Tongue (tissue), 1 donor: ENCODE data around the gene MTR. TPM values are rescaled to one million over a fixed set of nuclear protein-coding genes. Genes with fewer than 3 reads are reported as not detected.

ENCODE experiments used
- total RNA-seq: library from RNA; depleted of rRNA; stranded (reverse); fragments of >200 nt; gene quantifications from one replicate; pipeline ENCODE4 v1.2.3, GENCODE V29; 2014

The MTR gene
- total RNA-seq, 1 donor from 2014 or later = 39.7 TPM

Other genes starting within 250 kb of the MTR start
- 34.0 TPM for gene HEATR1, start 190.8 kb upstream of the MTR start, total RNA-seq
- 1,156 TPM for gene ACTN2, start 108.8 kb upstream of the MTR start, total RNA-seq
- not detected for gene MT1HL1, start 209.1 kb downstream of the MTR start, total RNA-seq
- gene RYR2, start 246.9 kb downstream of the MTR start, total RNA-seq = 2.4 TPM